ENCODE results near the gene CDC34. TPM values are rescaled to one million over a fixed set of nuclear protein-coding genes. Genes with fewer than 3 reads are reported as not detected.

CDC34 gene
- total RNA-seq, 1 experiment from 2014 or later = 80.5 TPM

DNA sequence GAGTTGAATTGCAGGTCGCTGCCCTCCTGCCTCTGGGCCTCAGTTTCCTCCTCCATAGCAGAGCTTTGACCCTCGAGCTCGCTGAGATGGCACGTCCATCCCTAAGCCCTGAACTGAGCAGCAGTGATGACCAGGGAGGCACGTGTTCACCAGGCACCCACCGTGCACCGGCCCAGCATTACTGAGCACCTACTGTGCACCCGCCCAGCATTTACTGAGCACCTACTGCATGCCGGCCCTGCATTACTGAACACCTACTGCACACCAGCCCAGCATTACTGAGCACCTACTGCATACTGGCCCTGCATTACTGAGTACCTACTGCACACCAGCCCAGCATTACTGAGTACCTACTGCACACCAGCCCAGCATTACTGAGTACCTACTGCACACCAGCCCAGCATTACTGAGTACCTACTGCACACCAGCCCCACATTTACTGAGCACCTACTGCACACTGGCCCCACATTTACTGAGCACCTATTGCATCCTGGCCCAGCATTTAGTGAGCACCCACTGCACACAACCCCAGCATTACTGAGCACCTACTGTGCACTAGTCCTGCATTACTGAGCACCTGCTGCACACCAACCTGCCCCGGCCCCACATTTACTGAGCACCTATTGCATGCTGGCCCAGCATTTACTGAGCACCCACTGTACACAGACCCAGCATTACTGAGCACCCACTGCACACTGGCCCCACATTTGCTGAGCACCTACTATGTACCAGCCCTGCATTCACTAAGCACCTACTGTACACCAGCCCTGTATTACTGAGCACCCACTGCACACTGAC is 18.0 kb upstream of the CDC34 start:
- H3K27me3 ChIP-seq (ENCODE audit: control insufficient read depth, insufficient read depth, low read length) = no peaks in the 10 kb centered on the region
- H3K36me3 ChIP-seq (ENCODE audit: control insufficient read depth, insufficient read depth, low read length) = no peaks in the 10 kb centered on the region
- in situ Hi-C loops (cut with HindIII; ENCODE audit: low pct_unique_long_range_greater_than_20kb, low sequenced_read_pairs) (no loop called here), intact Hi-C loops (cut with micrococcal nuclease; ENCODE audit: unreplicated experiment) (no loop called here)
- ATAC-seq (no peak; the same call in 1 of the 2 replicates), DNase-seq (ENCODE audit: low read depth, low spot score) (no peak)
- ChIA-PET POLR2A (no interaction called here), CTCF (interaction anchor here (0.6 kb wide), 1 partner anchor 112 kb away, joined by 3 read pairs; no protein-coding TSS in a partner anchor)
- no peaks in the 10 kb centered on the region for H3K9me3 ChIP-seq (ENCODE audit: control insufficient read depth, insufficient read depth, low read depth, low read length)
- H3K4me1 ChIP-seq (ENCODE audit: control insufficient read depth, insufficient read depth, low read length) = peaks cover 4% of the 10 kb centered on the region; the same call in 1 of the 2 replicates
- H3K27ac ChIP-seq (ENCODE audit: low read length) = no peak overlapping the region
- TF ChIP-seq SIN3A (IDR thresholded peaks at IDR 0.05; ENCODE audit: borderline replicate concordance, insufficient read depth, low read depth, low read length) (no peak), TCF7L2 (IDR thresholded peaks at IDR 0.05; ENCODE audit: low read depth, low read length) (no peak), POLR2AphosphoS5 (IDR thresholded peaks at IDR 0.05; ENCODE audit: low read depth, low read length) (no peak)
- TF ChIP-seq, protein P1, sequence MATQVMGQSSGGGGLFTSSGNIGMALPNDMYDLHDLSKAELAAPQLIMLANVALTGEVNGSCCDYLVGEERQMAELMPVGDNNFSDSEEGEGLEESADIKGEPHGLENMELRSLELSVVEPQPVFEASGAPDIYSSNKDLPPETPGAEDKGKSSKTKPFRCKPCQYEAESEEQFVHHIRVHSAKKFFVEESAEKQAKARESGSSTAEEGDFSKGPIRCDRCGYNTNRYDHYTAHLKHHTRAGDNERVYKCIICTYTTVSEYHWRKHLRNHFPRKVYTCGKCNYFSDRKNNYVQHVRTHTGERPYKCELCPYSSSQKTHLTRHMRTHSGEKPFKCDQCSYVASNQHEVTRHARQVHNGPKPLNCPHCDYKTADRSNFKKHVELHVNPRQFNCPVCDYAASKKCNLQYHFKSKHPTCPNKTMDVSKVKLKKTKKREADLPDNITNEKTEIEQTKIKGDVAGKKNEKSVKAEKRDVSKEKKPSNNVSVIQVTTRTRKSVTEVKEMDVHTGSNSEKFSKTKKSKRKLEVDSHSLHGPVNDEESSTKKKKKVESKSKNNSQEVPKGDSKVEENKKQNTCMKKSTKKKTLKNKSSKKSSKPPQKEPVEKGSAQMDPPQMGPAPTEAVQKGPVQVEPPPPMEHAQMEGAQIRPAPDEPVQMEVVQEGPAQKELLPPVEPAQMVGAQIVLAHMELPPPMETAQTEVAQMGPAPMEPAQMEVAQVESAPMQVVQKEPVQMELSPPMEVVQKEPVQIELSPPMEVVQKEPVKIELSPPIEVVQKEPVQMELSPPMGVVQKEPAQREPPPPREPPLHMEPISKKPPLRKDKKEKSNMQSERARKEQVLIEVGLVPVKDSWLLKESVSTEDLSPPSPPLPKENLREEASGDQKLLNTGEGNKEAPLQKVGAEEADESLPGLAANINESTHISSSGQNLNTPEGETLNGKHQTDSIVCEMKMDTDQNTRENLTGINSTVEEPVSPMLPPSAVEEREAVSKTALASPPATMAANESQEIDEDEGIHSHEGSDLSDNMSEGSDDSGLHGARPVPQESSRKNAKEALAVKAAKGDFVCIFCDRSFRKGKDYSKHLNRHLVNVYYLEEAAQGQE (IDR thresholded peaks at IDR 0.05; ENCODE audit: insufficient read depth in 1 of 2, low read depth in 2 of 2, low read length in 1 of 2) = no peak
- TF ChIP-seq, protein P2, sequence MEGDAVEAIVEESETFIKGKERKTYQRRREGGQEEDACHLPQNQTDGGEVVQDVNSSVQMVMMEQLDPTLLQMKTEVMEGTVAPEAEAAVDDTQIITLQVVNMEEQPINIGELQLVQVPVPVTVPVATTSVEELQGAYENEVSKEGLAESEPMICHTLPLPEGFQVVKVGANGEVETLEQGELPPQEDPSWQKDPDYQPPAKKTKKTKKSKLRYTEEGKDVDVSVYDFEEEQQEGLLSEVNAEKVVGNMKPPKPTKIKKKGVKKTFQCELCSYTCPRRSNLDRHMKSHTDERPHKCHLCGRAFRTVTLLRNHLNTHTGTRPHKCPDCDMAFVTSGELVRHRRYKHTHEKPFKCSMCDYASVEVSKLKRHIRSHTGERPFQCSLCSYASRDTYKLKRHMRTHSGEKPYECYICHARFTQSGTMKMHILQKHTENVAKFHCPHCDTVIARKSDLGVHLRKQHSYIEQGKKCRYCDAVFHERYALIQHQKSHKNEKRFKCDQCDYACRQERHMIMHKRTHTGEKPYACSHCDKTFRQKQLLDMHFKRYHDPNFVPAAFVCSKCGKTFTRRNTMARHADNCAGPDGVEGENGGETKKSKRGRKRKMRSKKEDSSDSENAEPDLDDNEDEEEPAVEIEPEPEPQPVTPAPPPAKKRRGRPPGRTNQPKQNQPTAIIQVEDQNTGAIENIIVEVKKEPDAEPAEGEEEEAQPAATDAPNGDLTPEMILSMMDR (IDR thresholded peaks at IDR 0.05) = no peak
- H3K4me3 ChIP-seq (ENCODE audit: low read depth in 2 of 2, low read length in 2 of 2) = no peak overlapping the region
- no TSS peak for BruUV-seq (replicated peaks)

DNA sequence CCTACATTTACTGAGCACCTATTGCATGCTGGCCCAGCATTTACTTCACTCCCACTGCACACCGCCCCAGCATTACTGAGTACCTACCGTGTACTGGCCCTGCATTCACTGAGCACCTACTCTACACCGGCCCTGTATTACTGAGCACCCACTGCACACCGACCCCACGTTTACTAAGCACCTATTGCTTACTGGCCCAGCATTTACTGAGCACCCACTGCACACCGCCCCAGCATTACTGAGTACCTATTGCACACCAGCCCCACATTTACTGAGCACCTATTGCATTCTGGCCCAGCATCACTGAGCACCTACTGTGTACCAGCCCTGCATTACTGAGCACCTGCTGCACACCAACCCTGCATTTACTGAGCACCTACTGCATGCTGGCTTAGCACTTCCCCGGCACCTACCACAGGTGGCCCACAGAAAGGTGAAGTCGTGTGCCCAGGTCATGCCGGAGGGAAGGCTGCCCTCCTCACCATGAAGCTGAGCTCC is 17.3 kb upstream of the CDC34 start:
- intact Hi-C loops (cut with micrococcal nuclease; ENCODE audit: unreplicated experiment) = no loop called here
- H3K9me3 ChIP-seq (ENCODE audit: control insufficient read depth, insufficient read depth, low read depth, low read length) = no peaks in the 10 kb centered on the region
- H3K27ac ChIP-seq (ENCODE audit: low read length) = no peak overlapping the region
- in situ Hi-C loops (cut with HindIII; ENCODE audit: low pct_unique_long_range_greater_than_20kb, low sequenced_read_pairs) = no loop called here
- ChIA-PET POLR2A (no interaction called here), CTCF (no interaction called here)
- H3K4me1 ChIP-seq (ENCODE audit: control insufficient read depth, insufficient read depth, low read length) = peaks cover 4% of the 10 kb centered on the region; the same call in 1 of the 2 replicates
- ATAC-seq (no peak), DNase-seq (ENCODE audit: low read depth, low spot score) (no peak)
- no peak overlapping the region for H3K4me3 ChIP-seq (ENCODE audit: low read depth in 2 of 2, low read length in 2 of 2)
- TF ChIP-seq POLR2AphosphoS5 (IDR thresholded peaks at IDR 0.05; ENCODE audit: low read depth, low read length) (no peak), SIN3A (IDR thresholded peaks at IDR 0.05; ENCODE audit: borderline replicate concordance, insufficient read depth, low read depth, low read length) (no peak), TCF7L2 (IDR thresholded peaks at IDR 0.05; ENCODE audit: low read depth, low read length) (no peak)
- TF ChIP-seq, protein P2 (IDR thresholded peaks at IDR 0.05) = no peak
- TF ChIP-seq, protein P1 (IDR thresholded peaks at IDR 0.05; ENCODE audit: insufficient read depth in 1 of 2, low read depth in 2 of 2, low read length in 1 of 2) = no peak
- no peaks in the 10 kb centered on the region for H3K27me3 ChIP-seq (ENCODE audit: control insufficient read depth, insufficient read depth, low read length)
- no peaks in the 10 kb centered on the region for H3K36me3 ChIP-seq (ENCODE audit: control insufficient read depth, insufficient read depth, low read length)
- no TSS peak for BruUV-seq (replicated peaks)
